IMR-90 (cell line): ENCODE measurements around the gene DEF6. TPM values are rescaled to one million over a fixed set of nuclear protein-coding genes. Genes with fewer than 3 reads are reported as not detected.

Experiments
- ATAC-seq: fragments of 200-7000 bp; cut with Tn5 transposase; 2 replicates; pipeline ENCODE4 v1.9.1; 2020; ENCODE audit warnings: low read depth, mild to moderate bottlenecking, moderate library complexity
- BruUV-seq: library from RNA; stranded (reverse); fragments of 400-500 nt; replicated peaks from 2 replicates; lab custom pipeline; 2021; lab: Mats Ljungman, UMichigan
- CTCF ChIA-PET: fragments of 300-600 bp; formaldehyde crosslinking; extraction: SDS; loops from one replicate; lab custom pipeline; 2021; ENCODE audit warnings: antibody characterized with exemption; lab: Yijun Ruan, JAX
- POLR2A ChIA-PET: fragments of 300-600 bp; sonication (Branson Sonifier 250); formaldehyde crosslinking; loops from one replicate; lab custom pipeline; 2022; ENCODE audit warnings: antibody characterized with exemption; ENCODE audit not compliant: unreplicated experiment; lab: Charles Lee
- DNase-seq: peaks from one replicate; pipeline ENCODE4 v3.0.0; 2013
- H2AFZ ChIP-seq: replicated peaks from 2 replicates; pipeline ENCODE3; 2013; ENCODE audit warnings: low read length, mild to moderate bottlenecking; ENCODE audit not compliant: poor library complexity
- H2AK5ac ChIP-seq: 2 replicates; pipeline ENCODE4 v1.6.1; 2013; ENCODE audit warnings: low read depth, low read length, inconsistent platforms
- H2AK9ac ChIP-seq: replicated peaks from 2 replicates; pipeline ENCODE3; 2013; ENCODE audit warnings: mild to moderate bottlenecking, low read depth, low read length, moderate library complexity; ENCODE audit not compliant: poor library complexity
- H2BK120ac ChIP-seq: 2 replicates; pipeline ENCODE4 v1.6.1; 2013; ENCODE audit warnings: low read depth, low read length, inconsistent platforms
- H2BK15ac ChIP-seq: 3 replicates; pipeline ENCODE4 v1.6.1; 2013; ENCODE audit warnings: low read depth, low read length, inconsistent platforms
- H2BK20ac ChIP-seq: 2 replicates; pipeline ENCODE4 v1.6.1; 2013; ENCODE audit warnings: low read depth, mild to moderate bottlenecking, inconsistent platforms, low read length, moderate library complexity
- H2BK5ac ChIP-seq: 2 replicates; pipeline ENCODE4 v1.6.1; 2013; ENCODE audit warnings: mild to moderate bottlenecking, low read depth, low read length, inconsistent platforms; ENCODE audit not compliant: poor library complexity, severe bottlenecking
- H3K14ac ChIP-seq: replicated peaks from 2 replicates; pipeline ENCODE4 v1.6.1; 2013; ENCODE audit warnings: low read depth, low read length, inconsistent platforms
- H3K18ac ChIP-seq: 2 replicates; pipeline ENCODE4 v1.6.1; 2013; ENCODE audit warnings: low read depth, low read length, control low read depth
- H3K23ac ChIP-seq: 2 replicates; pipeline ENCODE4 v1.6.1; 2013; ENCODE audit warnings: low read depth, low read length, inconsistent platforms
- H3K27ac ChIP-seq: 2 replicates; pipeline ENCODE4 v1.5.1; 2013; ENCODE audit warnings: mild to moderate bottlenecking, control low read depth, low read length; ENCODE audit not compliant: insufficient read depth
- H3K27me3 ChIP-seq: 2 replicates; pipeline ENCODE4 v1.6.1; 2013; ENCODE audit warnings: low read length; ENCODE audit not compliant: control insufficient read depth, insufficient read depth
- H3K36me3 ChIP-seq: 2 replicates; pipeline ENCODE4 v1.6.1; 2013; ENCODE audit warnings: low read length, mixed read lengths; ENCODE audit not compliant: control insufficient read depth, insufficient read depth
- H3K4ac ChIP-seq: 2 replicates; pipeline ENCODE4 v1.6.1; 2013; ENCODE audit warnings: low read depth, low read length, inconsistent platforms
- H3K4me1 ChIP-seq: 2 replicates; pipeline ENCODE4 v1.6.1; 2013; ENCODE audit warnings: low read length, mixed read lengths; ENCODE audit not compliant: control insufficient read depth, insufficient read depth
- H3K4me2 ChIP-seq: 2 replicates; pipeline ENCODE4 v1.6.1; 2013; ENCODE audit warnings: low read depth, mild to moderate bottlenecking, control low read depth, low read length, moderate library complexity
- H3K4me3 ChIP-seq: 2 replicates; pipeline ENCODE4 v1.5.1; 2013; ENCODE audit warnings: low read depth, mild to moderate bottlenecking, control low read depth, low read length, moderate library complexity; ENCODE audit not compliant: insufficient read depth
- H3K56ac ChIP-seq: 2 replicates; pipeline ENCODE4 v1.6.1; 2013; ENCODE audit warnings: low read length, inconsistent platforms; ENCODE audit not compliant: insufficient read depth; ENCODE audit errors: extremely low read depth
- H3K79me1 ChIP-seq, 2 experiments: 2 replicates each; pipeline ENCODE4 v1.6.1; 2013; ENCODE audit warnings: low read length in 2 of 2, inconsistent platforms in 1 of 2, low read depth in 1 of 2
- H3K9ac ChIP-seq: 2 replicates; pipeline ENCODE4 v1.6.1; 2013; ENCODE audit warnings: low read depth, low read length, control low read depth
- H3K9me1 ChIP-seq: 2 replicates; pipeline ENCODE4 v1.6.1; 2013; ENCODE audit warnings: low read length, inconsistent platforms; ENCODE audit not compliant: insufficient read depth
- H3K9me3 ChIP-seq: 2 replicates; pipeline ENCODE4 v1.6.1; 2013; ENCODE audit warnings: low read length; ENCODE audit not compliant: control insufficient read depth, insufficient read depth
- H4K20me1 ChIP-seq: 2 replicates; pipeline ENCODE4 v1.6.1; 2013; ENCODE audit warnings: low read length, inconsistent platforms; ENCODE audit not compliant: insufficient read depth
- H4K5ac ChIP-seq: 2 replicates; pipeline ENCODE4 v1.6.1; 2013; ENCODE audit warnings: mild to moderate bottlenecking, low read depth, low read length, control low read depth
- H4K8ac ChIP-seq, 2 experiments: 2 replicates each; pipeline ENCODE4 v1.6.1; 2013; ENCODE audit warnings: low read depth in 2 of 2, low read length in 2 of 2, control low read depth in 1 of 2, inconsistent platforms in 1 of 2
- H4K91ac ChIP-seq: 2 replicates; pipeline ENCODE4 v1.6.1; 2013; ENCODE audit warnings: low read depth, low read length, inconsistent platforms; ENCODE audit not compliant: insufficient read depth
- BHLHE40 ChIP-seq: fragments of 150-350 bp; IDR thresholded peaks from 2 replicates; pipeline ENCODE4 v1.6.1; 2016; ENCODE audit warnings: mild to moderate bottlenecking, low read depth, low read length
- CEBPB ChIP-seq: IDR thresholded peaks from 2 replicates; pipeline ENCODE4 v1.6.1; 2012; ENCODE audit warnings: low read depth, low read length, improper control_type of control experiment
- CHD1 ChIP-seq: IDR thresholded peaks from 2 replicates; pipeline ENCODE4 v1.6.1; 2012; ENCODE audit warnings: low read depth, low read length, improper control_type of control experiment
- FOS ChIP-seq: fragments of 150-350 bp; IDR thresholded peaks from 2 replicates; pipeline ENCODE4 v1.6.1; 2016; ENCODE audit warnings: low read depth, low read length
- MAFK ChIP-seq: IDR thresholded peaks from 2 replicates; pipeline ENCODE4 v1.6.1; 2012; ENCODE audit warnings: low read depth, low read length, improper control_type of control experiment
- MAZ ChIP-seq: IDR thresholded peaks from 2 replicates; pipeline ENCODE4 v1.6.1; 2012; ENCODE audit warnings: low read depth, mild to moderate bottlenecking, low read length, improper control_type of control experiment, moderate library complexity, borderline replicate concordance
- MXI1 ChIP-seq: IDR thresholded peaks from 2 replicates; pipeline ENCODE4 v1.6.1; 2012; ENCODE audit warnings: low read depth, mild to moderate bottlenecking, low read length, moderate library complexity, borderline replicate concordance
- NFE2L2 ChIP-seq: fragments of 150-350 bp; IDR thresholded peaks from 2 replicates; pipeline ENCODE4 v1.6.1; 2016; ENCODE audit warnings: low read depth, mild to moderate bottlenecking, low read length
- POLR2A ChIP-seq: IDR thresholded peaks from 2 replicates; pipeline ENCODE4 v1.6.1; 2012; ENCODE audit warnings: mild to moderate bottlenecking, low read depth, low read length
- RAD21 ChIP-seq: IDR thresholded peaks from 2 replicates; pipeline ENCODE4 v1.6.1; 2012; ENCODE audit warnings: low read length, improper control_type of control experiment
- RCOR1 ChIP-seq: IDR thresholded peaks from 2 replicates; pipeline ENCODE4 v1.6.1; 2012; ENCODE audit warnings: mild to moderate bottlenecking, low read length, improper control_type of control experiment; ENCODE audit not compliant: insufficient replicate concordance
- RFX5 ChIP-seq: IDR thresholded peaks from 2 replicates; pipeline ENCODE4 v1.8.0; 2012; ENCODE audit warnings: low read depth, mild to moderate bottlenecking, low read length, moderate library complexity
- SMC3 ChIP-seq: fragments of 150-350 bp; IDR thresholded peaks from 2 replicates; pipeline ENCODE4 v1.6.1; 2016; ENCODE audit warnings: low read depth, mild to moderate bottlenecking, antibody characterized with exemption, low read length, moderate library complexity
- WGBS, 2 experiments: methylation state at CpG; one replicate each; pipeline versions ENCODE4 v1.1.5 to v1.1.7; 2013; ENCODE audit warnings: missing lambda C conversion rate in 2 of 2; ENCODE audit not compliant: insufficient read length in 1 of 2; ENCODE audit errors: extremely low coverage in 2 of 2; 5-methylcytosine and 5-hydroxymethylcytosine counted together
- dilution Hi-C: fragments of 300-500 bp; cut with HindIII; formaldehyde crosslinking; loops from one replicate; pipeline ENCODE4 v1.14.3; 2018; ENCODE audit warnings: low sequenced_read_pairs; ENCODE audit not compliant: unreplicated experiment
- in situ Hi-C: fragments of 300-500 bp; cut with MboI; formaldehyde crosslinking; loops from 3 replicates; pipeline ENCODE4 v1.14.3; 2019; ENCODE audit warnings: low sequenced_read_pairs, inconsistent platforms, mixed read lengths
- intact Hi-C: fragments of 100-400 bp; cut with micrococcal nuclease; formaldehyde crosslinking; loops from 2 replicates; pipeline ENCODE4 v1.10.0; 2022
- polyA plus RNA-seq, 3 experiments: library from polyadenylated mRNA; depleted of rRNA; stranded (reverse); fragments of >200 nt; gene quantifications; 2 replicates each; pipeline ENCODE4 v1.2.3, GENCODE V29; 2012; ENCODE audit warnings: low replicate concordance in 1 of 3
- total RNA-seq: library from RNA; depleted of rRNA; stranded (reverse); fragments of >200 nt; gene quantifications from 2 replicates; pipeline ENCODE4 v1.2.3, GENCODE V29; 2012
- TF ChIP-seq, protein P1 (sequence below): conservative IDR thresholded peaks from 2 replicates; pipeline ENCODE4 v1.5.1; 2012; ENCODE audit warnings: mild to moderate bottlenecking, low read depth, low read length, improper control_type of control experiment
- TF ChIP-seq, protein P2 (sequence below): fragments of 150-350 bp; IDR thresholded peaks from 2 replicates; pipeline ENCODE4 v1.6.1; 2017; ENCODE audit warnings: mild to moderate bottlenecking, antibody characterized with exemption, low read length, low read depth
- TF ChIP-seq, protein P3 (sequence below): fragments of 150-350 bp; IDR thresholded peaks from 2 replicates; pipeline ENCODE4 v1.6.1; 2016; ENCODE audit warnings: low read depth, mild to moderate bottlenecking, low read length, moderate library complexity, borderline replicate concordance

DEF6 gene
- total and polyA plus RNA-seq, 2 of the 4 experiments (the other 2 are of a cell fraction) = 2.5 to 4.2 TPM

DNA sequence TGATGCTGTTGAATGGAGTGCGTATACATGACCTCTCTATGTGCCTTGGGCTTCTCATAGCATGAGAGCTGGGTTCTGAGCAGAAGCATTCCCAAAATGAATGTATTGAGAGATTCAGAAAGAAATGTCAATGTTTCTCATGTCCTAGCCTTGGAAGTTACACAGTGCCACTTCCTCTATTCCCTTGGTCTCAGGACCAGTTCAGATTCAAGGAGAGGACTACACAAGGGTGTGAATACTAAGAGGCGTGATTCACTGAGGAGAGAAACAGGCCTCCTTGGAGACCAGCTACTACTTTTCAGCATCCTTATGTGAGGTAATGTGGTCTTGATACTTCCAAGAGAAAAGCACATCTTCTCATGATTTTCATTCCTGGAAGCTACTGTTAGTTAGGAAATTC, 55.1 kb downstream of the DEF6 start:
- no peak for TF ChIP-seq POLR2A
- TF ChIP-seq, protein P1, sequence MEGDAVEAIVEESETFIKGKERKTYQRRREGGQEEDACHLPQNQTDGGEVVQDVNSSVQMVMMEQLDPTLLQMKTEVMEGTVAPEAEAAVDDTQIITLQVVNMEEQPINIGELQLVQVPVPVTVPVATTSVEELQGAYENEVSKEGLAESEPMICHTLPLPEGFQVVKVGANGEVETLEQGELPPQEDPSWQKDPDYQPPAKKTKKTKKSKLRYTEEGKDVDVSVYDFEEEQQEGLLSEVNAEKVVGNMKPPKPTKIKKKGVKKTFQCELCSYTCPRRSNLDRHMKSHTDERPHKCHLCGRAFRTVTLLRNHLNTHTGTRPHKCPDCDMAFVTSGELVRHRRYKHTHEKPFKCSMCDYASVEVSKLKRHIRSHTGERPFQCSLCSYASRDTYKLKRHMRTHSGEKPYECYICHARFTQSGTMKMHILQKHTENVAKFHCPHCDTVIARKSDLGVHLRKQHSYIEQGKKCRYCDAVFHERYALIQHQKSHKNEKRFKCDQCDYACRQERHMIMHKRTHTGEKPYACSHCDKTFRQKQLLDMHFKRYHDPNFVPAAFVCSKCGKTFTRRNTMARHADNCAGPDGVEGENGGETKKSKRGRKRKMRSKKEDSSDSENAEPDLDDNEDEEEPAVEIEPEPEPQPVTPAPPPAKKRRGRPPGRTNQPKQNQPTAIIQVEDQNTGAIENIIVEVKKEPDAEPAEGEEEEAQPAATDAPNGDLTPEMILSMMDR = no peak
- no peak for TF ChIP-seq BHLHE40
- TF ChIP-seq MXI1 = no peak
- TF ChIP-seq MAZ = no peak
- TF ChIP-seq RFX5 = no peak
- TF ChIP-seq RAD21 = no peak
- TF ChIP-seq, protein P2, sequence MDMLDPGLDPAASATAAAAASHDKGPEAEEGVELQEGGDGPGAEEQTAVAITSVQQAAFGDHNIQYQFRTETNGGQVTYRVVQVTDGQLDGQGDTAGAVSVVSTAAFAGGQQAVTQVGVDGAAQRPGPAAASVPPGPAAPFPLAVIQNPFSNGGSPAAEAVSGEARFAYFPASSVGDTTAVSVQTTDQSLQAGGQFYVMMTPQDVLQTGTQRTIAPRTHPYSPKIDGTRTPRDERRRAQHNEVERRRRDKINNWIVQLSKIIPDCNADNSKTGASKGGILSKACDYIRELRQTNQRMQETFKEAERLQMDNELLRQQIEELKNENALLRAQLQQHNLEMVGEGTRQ = no peak
- TF ChIP-seq FOS = no peak
- TF ChIP-seq RCOR1 = no peak
- TF ChIP-seq CEBPB = no peak
- no peak for TF ChIP-seq NFE2L2
- TF ChIP-seq CHD1 = no peak
- no peak for TF ChIP-seq SMC3
- TF ChIP-seq, protein P3, sequence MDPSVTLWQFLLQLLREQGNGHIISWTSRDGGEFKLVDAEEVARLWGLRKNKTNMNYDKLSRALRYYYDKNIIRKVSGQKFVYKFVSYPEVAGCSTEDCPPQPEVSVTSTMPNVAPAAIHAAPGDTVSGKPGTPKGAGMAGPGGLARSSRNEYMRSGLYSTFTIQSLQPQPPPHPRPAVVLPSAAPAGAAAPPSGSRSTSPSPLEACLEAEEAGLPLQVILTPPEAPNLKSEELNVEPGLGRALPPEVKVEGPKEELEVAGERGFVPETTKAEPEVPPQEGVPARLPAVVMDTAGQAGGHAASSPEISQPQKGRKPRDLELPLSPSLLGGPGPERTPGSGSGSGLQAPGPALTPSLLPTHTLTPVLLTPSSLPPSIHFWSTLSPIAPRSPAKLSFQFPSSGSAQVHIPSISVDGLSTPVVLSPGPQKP = no peak
- TF ChIP-seq MAFK = no peak
- H3K27ac ChIP-seq = no peak overlapping the region
- no peak overlapping the region for H3K4me3 ChIP-seq
- peaks cover 6% of the 10 kb centered on the region for H3K4me1 ChIP-seq
- no peak overlapping the region for H2BK20ac ChIP-seq
- POLR2A ChIA-PET = no interaction called here
- H4K20me1 ChIP-seq = peaks cover 25% of the 10 kb centered on the region; the same call in 1 of the 2 replicates
- no peak overlapping the region for H3K14ac ChIP-seq
- no peak overlapping the region for H2AFZ ChIP-seq
- no peaks in the 10 kb centered on the region for H3K9me3 ChIP-seq
- no peak overlapping the region for H4K8ac ChIP-seq
- no peak overlapping the region for H3K18ac ChIP-seq
- H3K79me1 ChIP-seq = peaks cover 35 to 65% of the 10 kb centered on the region in 2 experiments
- H2AK5ac ChIP-seq = no peak overlapping the region
- DNase-seq = no peak
- dilution Hi-C loops = no loop called here
- H3K4me2 ChIP-seq = no peak overlapping the region
- no peak overlapping the region for H2BK15ac ChIP-seq
- H3K27me3 ChIP-seq = no peaks in the 10 kb centered on the region
- BruUV-seq = no TSS peak
- no peak for ATAC-seq
- peaks cover 12% of the 10 kb centered on the region for H3K9me1 ChIP-seq
- no peak overlapping the region for H3K56ac ChIP-seq
- no CpG with 5 or more reads among the region's 2 CpGs for WGBS, 2 experiments
- CTCF ChIA-PET = no interaction called here
- no peak overlapping the region for H4K91ac ChIP-seq
- H3K4ac ChIP-seq = no peak overlapping the region
- in situ Hi-C loops = no loop called here
- no peak overlapping the region for H4K5ac ChIP-seq
- no peak overlapping the region for H3K23ac ChIP-seq
- peaks cover 61% of the 10 kb centered on the region for H3K36me3 ChIP-seq
- no peak overlapping the region for H2AK9ac ChIP-seq
- no peak overlapping the region for H3K9ac ChIP-seq
- H2BK120ac ChIP-seq = no peak overlapping the region
- no peak overlapping the region for H2BK5ac ChIP-seq
- intact Hi-C loops = no loop called here
